Nephron (organoid): ENCODE data around the gene SELENON.

Experiments used
- H3K27ac Mint-ChIP-seq, 3 experiments: 2 replicates each; pipeline ENCODE4 v1.8.0; 2020; ENCODE audit warnings: mixed read lengths in 3 of 3, mild to moderate bottlenecking in 2 of 3, moderate library complexity in 1 of 3
- H3K27me3 Mint-ChIP-seq: 2 replicates; pipeline ENCODE4 v1.8.0; 2021; ENCODE audit warnings: low read depth, mild to moderate bottlenecking, moderate library complexity, mixed read lengths
- H3K36me3 Mint-ChIP-seq: 2 replicates; pipeline ENCODE4 v1.8.0; 2020; ENCODE audit warnings: low read depth, mixed read lengths
- H3K4me1 Mint-ChIP-seq: 2 replicates; pipeline ENCODE4 v1.8.0; 2020; ENCODE audit warnings: mixed read lengths
- H3K4me3 Mint-ChIP-seq, 3 experiments: 2 replicates each; pipeline ENCODE4 v1.8.0; 2020; ENCODE audit warnings: mild to moderate bottlenecking in 3 of 3, mixed read lengths in 3 of 3, moderate library complexity in 2 of 3
- H3K9me3 Mint-ChIP-seq: 2 replicates; pipeline ENCODE4 v1.8.0; 2020; ENCODE audit warnings: mixed read lengths
- TF ChIP-seq, protein P1 (sequence below), 3 experiments: fragments of 200-600 bp; sonication (generic); IDR thresholded peaks; one replicate each; pipeline ENCODE4 v1.5.0; 2021; ENCODE audit warnings: antibody characterized with exemption in 3 of 3; ENCODE audit not compliant: unreplicated experiment in 3 of 3

SELENON gene

DNA sequence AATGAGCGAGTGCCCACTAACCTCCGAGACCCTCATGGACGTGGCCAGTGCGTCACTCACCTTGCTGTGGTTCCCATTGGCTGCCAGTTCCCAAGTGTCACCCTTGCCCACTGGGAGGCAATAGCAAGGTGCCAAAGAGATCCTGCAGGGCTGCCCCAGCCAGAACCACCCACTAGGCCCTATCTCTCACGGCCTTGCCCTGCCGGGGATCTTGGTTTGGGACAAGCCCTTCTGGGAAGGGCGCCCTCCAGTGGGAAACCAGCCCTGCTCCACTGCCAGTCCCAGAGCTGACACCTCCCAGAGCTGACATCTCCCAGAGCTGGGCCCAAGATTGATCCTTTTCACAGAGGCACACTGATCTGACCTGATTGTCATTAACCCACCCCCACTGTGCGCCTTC, 2.1 kb upstream of the SELENON start:
- TF ChIP-seq, protein P1, sequence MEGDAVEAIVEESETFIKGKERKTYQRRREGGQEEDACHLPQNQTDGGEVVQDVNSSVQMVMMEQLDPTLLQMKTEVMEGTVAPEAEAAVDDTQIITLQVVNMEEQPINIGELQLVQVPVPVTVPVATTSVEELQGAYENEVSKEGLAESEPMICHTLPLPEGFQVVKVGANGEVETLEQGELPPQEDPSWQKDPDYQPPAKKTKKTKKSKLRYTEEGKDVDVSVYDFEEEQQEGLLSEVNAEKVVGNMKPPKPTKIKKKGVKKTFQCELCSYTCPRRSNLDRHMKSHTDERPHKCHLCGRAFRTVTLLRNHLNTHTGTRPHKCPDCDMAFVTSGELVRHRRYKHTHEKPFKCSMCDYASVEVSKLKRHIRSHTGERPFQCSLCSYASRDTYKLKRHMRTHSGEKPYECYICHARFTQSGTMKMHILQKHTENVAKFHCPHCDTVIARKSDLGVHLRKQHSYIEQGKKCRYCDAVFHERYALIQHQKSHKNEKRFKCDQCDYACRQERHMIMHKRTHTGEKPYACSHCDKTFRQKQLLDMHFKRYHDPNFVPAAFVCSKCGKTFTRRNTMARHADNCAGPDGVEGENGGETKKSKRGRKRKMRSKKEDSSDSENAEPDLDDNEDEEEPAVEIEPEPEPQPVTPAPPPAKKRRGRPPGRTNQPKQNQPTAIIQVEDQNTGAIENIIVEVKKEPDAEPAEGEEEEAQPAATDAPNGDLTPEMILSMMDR (IDR thresholded peaks at IDR 0.05; ENCODE audit: unreplicated experiment in 3 of 3): peak; percentile 21 to 41 (median 39)
- peaks cover 38% of the 10 kb centered on the region for H3K4me1 Mint-ChIP-seq
- H3K27ac Mint-ChIP-seq: peak overlapping the region in 1 of 3 experiments; percentile 19
- peaks cover 3% of the 10 kb centered on the region for H3K36me3 Mint-ChIP-seq
- peak overlapping the region; percentile 36 to 81 (median 73) for H3K4me3 Mint-ChIP-seq
- no peaks in the 10 kb centered on the region for H3K9me3 Mint-ChIP-seq
- H3K27me3 Mint-ChIP-seq: peaks cover 27% of the 10 kb centered on the region

DNA sequence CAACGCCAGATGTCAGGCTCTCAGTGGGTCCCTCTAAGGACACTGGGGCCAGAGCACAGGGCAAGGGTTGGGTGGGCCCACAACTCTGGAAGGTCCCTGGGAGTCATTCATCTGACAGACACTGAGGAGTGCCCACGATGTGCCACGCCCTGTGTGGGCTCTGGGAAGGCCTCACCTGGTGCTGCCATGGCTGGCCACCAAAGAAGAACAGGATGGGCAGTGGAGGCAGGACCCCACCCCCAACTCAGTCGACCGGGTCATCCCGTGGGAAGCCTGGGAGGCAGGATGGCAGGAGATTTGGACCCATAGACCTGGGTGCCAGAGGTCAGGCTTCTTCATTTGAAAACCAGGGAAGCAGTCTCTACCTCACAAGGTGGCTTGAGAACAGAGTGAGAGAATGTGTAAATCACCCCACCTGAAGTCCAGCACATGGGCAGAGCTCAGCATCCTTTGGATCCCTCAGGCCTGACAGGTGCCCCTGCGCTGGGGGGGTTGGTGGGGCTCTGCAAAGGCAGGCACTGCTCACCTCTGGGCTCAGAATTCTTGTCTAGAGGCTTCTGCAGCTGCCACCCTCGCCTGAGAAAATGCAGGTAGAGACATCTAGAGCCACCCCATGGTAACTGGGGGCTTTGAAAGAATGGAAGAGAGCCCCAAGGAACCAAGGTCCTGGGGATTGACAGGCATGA, 1.2 kb upstream of the SELENON start:
- H3K27ac Mint-ChIP-seq: peak overlapping the region in 1 of 3 experiments; percentile 19
- TF ChIP-seq, protein P1 (IDR thresholded peaks at IDR 0.05; ENCODE audit: unreplicated experiment in 3 of 3): no peak
- H3K36me3 Mint-ChIP-seq: peaks cover 3% of the 10 kb centered on the region
- peak overlapping the region; percentile 78 to 82 (median 81) for H3K4me3 Mint-ChIP-seq
- H3K9me3 Mint-ChIP-seq: no peaks in the 10 kb centered on the region
- H3K4me1 Mint-ChIP-seq: peaks cover 40% of the 10 kb centered on the region
- H3K27me3 Mint-ChIP-seq: peaks cover 27% of the 10 kb centered on the region

DNA sequence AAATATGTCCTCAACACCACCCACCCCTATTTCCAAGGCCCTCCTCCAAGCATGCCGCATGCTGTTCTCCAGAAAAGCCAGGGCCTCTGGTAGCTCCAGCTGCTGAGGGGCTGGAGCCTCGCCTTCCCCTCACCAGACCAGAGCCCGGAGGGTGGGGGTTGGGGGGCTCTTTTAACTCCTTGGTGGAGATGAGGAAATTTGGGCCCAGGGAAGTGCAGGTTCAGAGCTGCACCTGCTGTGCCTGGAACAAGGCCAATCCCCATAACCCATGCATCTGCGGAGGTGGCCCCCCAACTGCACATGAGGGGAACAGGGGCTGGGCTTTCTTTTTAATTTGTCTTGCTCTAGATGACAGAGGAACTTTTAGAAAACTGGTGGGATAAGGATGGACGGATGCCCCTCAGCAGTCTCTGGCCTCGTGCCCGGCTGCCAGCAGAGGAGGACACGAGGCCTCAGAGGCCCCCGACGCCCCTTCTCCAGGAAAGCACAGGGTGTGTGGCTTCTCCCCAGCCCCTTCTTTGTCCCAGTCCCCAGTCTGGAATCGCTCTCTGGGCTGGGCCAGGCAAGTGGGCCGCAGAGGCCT, 550 bp upstream of the SELENON start:
- peaks cover 3% of the 10 kb centered on the region for H3K36me3 Mint-ChIP-seq
- TF ChIP-seq, protein P1 (IDR thresholded peaks at IDR 0.05; ENCODE audit: unreplicated experiment in 3 of 3): no peak
- peak overlapping the region in 2 of 3 experiments; percentile 59 to 70 for H3K27ac Mint-ChIP-seq
- peaks cover 44% of the 10 kb centered on the region for H3K4me1 Mint-ChIP-seq
- peak overlapping the region; percentile 78 to 82 (median 81) for H3K4me3 Mint-ChIP-seq
- H3K27me3 Mint-ChIP-seq: peaks cover 27% of the 10 kb centered on the region
- no peaks in the 10 kb centered on the region for H3K9me3 Mint-ChIP-seq

DNA sequence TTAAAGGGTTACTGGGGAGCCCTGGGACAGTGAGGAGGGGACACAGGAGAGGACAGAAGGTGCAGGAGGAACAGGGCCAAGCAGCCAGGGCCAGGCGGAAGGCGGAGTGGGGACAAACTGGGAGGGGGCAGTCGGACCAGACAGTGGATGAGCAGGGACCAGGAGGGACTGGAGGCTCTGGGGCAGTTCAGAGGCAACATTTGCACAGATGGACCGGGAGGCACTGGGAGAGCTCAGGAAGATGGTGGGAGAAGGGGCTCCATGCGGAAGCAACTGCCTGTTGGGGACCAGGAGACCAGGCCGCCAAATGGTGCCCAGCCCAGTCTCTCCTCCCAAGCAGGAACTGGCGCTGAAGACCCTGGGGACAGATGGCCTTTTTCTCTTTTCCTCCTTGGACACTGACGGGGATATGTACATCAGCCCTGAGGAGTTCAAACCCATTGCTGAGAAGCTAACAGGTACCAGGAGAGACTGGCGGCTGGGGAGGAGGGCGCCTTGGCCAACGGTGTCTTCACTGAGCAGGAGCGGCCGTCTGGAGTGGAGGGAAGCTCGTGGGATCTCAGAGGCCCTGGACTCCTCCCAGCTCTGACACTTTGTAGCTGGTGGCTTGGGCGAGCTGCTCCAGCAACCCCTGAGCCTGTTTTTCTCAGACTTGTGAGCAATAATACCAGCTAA, 847 bp downstream of the SELENON start:
- H3K4me3 Mint-ChIP-seq: peak overlapping the region; percentile 86 to 90 (median 90)
- H3K36me3 Mint-ChIP-seq: peaks cover 10% of the 10 kb centered on the region
- no peaks in the 10 kb centered on the region for H3K9me3 Mint-ChIP-seq
- TF ChIP-seq, protein P1 (IDR thresholded peaks at IDR 0.05; ENCODE audit: unreplicated experiment in 3 of 3): no peak
- H3K27ac Mint-ChIP-seq: peak overlapping the region in 2 of 3 experiments; percentile 70 to 78
- peaks cover 15% of the 10 kb centered on the region for H3K27me3 Mint-ChIP-seq
- peaks cover 51% of the 10 kb centered on the region for H3K4me1 Mint-ChIP-seq

DNA sequence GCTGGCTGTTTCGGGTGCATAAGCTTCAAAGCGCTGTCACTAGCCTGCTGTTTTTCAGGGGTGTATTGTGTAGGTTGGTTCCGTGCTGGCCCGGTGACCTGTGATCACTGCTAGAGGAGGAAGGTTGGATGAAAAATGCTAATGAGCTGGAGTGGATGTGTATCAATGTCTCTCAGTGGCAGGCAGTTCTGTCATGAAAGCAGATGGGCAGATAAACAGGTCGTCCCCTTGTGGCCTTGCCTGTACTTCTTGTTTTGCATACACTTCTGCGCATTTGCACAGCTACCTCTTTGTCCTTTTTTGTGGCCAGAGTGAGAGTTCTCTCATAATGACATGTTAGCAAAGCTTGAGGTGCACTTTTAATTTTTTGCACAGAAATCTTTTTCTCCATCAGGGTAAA, 2.9 kb downstream of the SELENON start:
- Mint-ChIP-seq H3K4me1 (peaks cover 47% of the 10 kb centered on the region), H3K4me3 (peak overlapping the region; percentile 16 to 66 (median 64)), H3K27me3 (peaks cover 8% of the 10 kb centered on the region), H3K36me3 (peaks cover 21% of the 10 kb centered on the region), H3K27ac (no peak overlapping the region), H3K9me3 (no peaks in the 10 kb centered on the region)
- TF ChIP-seq, protein P1 (IDR thresholded peaks at IDR 0.05; ENCODE audit: unreplicated experiment in 3 of 3): no peak
